ENCODE results near the gene GATAD1. TPM values are rescaled to one million over a fixed set of nuclear protein-coding genes. Genes with fewer than 3 reads are reported as not detected.
"Not testable (repeated sequence)": the region's sequence is repeated elsewhere in the genome, so short reads cannot be mapped to it uniquely, and the experiment has no call there.

The GATAD1 gene
- total RNA-seq: 10 to 100 TPM; 33.8 to 35.5 TPM

DNA sequence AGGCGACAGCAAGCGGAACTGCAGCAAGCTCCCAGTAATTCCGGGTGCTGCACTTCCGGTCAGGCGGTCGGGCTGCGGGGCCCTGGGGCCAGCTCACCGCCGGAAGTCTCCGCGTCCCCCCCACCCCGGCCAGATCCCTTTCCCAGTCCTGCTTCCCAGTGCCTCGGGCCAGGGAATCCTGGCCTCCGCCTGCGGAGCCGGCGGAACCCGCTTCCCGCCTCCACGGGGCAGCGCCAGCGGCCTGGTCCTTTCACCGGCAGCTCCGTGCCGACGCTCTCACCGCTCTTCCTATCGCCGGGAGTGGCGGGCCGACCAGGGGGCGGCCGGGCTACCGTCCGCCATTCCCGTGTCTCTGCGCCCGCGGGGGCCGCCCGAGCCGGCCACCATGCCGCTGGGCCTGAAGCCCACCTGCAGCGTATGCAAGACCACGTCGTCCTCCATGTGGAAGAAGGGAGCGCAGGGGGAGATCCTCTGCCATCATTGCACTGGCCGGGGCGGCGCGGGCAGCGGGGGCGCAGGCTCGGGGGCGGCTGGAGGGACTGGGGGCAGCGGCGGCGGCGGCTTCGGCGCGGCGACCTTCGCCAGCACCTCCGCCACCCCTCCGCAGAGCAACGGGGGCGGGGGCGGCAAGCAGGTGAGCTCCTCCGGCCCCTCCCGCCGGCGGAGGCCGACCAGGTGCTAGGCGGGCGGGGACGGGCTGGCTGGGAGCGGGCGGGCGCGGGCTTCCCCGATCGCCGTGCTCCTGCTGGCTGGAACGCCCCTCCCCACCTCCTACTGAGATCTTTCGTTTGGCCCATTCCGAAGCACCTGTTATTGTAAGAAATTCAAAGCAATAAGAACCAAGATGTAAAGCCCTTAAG lies at the start of gene GATAD1:
Gene GATAD1, plus strand, starts transcription at position 138 of the 860 bp plus-strand sequence. Its CDS starts 248 bp downstream, at position 386.
- Mint-ChIP-seq H3K27me3 (ENCODE audit: low read depth) (no peaks in the 10 kb centered on the region), H3K27ac (peak within 1 kb of the TSS; percentile 84), H3K4me1 (ENCODE audit: low read depth) (peaks cover 18% of the 10 kb centered on the region), H3K9me3 (no peaks in the 10 kb centered on the region), H3K36me3 (ENCODE audit: insufficient read depth in 2 of 2) (peaks cover 2 to 7% of the 10 kb centered on the region in 2 donors), H3K4me3 (peak within 1 kb of the TSS; percentile 91 to 93)
- ATAC-seq (replicated peaks in 1 of 2) (peak; percentile 88 to 91), DNase-seq (peak; percentile 87 to 88)

DNA sequence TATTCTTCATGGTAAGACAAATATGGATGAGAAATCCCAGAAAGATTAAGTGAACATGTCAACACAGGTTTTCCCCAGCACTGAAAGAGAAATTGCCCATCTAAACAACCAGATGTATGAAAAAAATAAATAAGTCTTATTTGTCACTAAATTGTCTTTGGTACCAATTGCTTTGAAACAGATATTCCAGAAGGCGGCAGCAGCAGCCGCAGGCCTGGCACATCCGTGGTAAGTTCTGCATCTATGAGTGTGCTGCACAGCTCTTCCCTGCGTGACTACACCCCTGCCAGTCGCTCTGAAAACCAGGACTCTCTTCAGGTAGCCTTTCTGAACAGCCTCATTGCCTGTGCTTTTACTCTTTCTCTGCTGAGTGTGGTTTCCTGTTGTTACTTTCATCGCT lies 49.7 kb upstream of the GATAD1 start:
- peaks cover 3% of the 10 kb centered on the region for H3K4me1 Mint-ChIP-seq (ENCODE audit: low read depth)
- H3K27me3 Mint-ChIP-seq (ENCODE audit: low read depth): no peaks in the 10 kb centered on the region
- no peaks in the 10 kb centered on the region for H3K9me3 Mint-ChIP-seq
- ATAC-seq (replicated peaks in 1 of 2) (no peak), DNase-seq (no peak)
- peaks cover 3 to 5% of the 10 kb centered on the region in 2 donors for H3K36me3 Mint-ChIP-seq (ENCODE audit: insufficient read depth in 2 of 2)
- no peak overlapping the region for H3K4me3 Mint-ChIP-seq
- no peak overlapping the region for H3K27ac Mint-ChIP-seq

DNA sequence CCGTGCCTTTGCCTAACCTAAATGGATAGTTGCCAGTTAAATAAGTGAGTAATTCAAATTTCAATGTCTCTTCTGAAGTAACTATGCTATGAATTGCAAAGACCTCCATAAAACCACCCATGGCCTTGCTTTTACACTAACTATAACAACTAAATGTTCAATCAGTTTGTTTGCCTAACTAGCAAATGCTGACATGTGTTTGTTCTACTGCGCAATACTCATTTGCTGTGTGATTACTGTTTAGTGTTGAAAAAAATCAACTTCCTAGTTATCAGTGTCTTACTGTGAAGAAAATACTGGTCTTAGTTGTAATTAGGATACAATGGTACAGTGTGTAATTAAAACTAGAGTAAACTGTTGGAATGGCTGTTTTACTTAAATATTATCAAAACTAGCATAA lies 47.3 kb upstream of the GATAD1 start:
- ATAC-seq (replicated peaks in 1 of 2) (no peak), DNase-seq (no peak)
- Mint-ChIP-seq H3K27me3 (ENCODE audit: low read depth) (no peaks in the 10 kb centered on the region), H3K9me3 (no peaks in the 10 kb centered on the region), H3K27ac (no peak overlapping the region), H3K4me1 (ENCODE audit: low read depth) (peaks cover 21% of the 10 kb centered on the region), H3K4me3 (no peak overlapping the region), H3K36me3 (ENCODE audit: insufficient read depth in 2 of 2) (peaks cover 3 to 5% of the 10 kb centered on the region in 2 donors)

GRCh38 chr7:92402920-92403759 lies 44.1 kb upstream of the GATAD1 start:
- no peaks in the 10 kb centered on the region for H3K9me3 Mint-ChIP-seq
- peaks cover 3% of the 10 kb centered on the region in 2 donors for H3K36me3 Mint-ChIP-seq (ENCODE audit: insufficient read depth in 2 of 2)
- H3K27me3 Mint-ChIP-seq (ENCODE audit: low read depth): peaks cover 2% of the 10 kb centered on the region
- DNase-seq (no peak), ATAC-seq (replicated peaks in 1 of 2) (peak; percentile 47 to 77)
- peaks cover 21% of the 10 kb centered on the region for H3K4me1 Mint-ChIP-seq (ENCODE audit: low read depth)
- H3K27ac Mint-ChIP-seq: peak overlapping the region; percentile 63
- peak overlapping the region in 1 of 2 donors; percentile 43 for H3K4me3 Mint-ChIP-seq

- Mint-ChIP-seq H3K4me3 (peak overlapping the region in 1 of 2 donors; percentile 43), H3K27ac (peak overlapping the region; percentile 4), H3K4me1 (ENCODE audit: low read depth) (peaks cover 21% of the 10 kb centered on the region), H3K9me3 (no peaks in the 10 kb centered on the region), H3K36me3 (ENCODE audit: insufficient read depth in 2 of 2) (peaks cover 0 to under 1% of the 10 kb centered on the region in 2 donors), H3K27me3 (ENCODE audit: low read depth) (peaks cover 7% of the 10 kb centered on the region)
- DNase-seq (no peak), ATAC-seq (replicated peaks in 1 of 2) (no peak)
These were observed 43.6 kb upstream of the GATAD1 start for GRCh38 chr7:92403760-92404074.

- H3K36me3 Mint-ChIP-seq (ENCODE audit: insufficient read depth in 2 of 2): no peaks in the 10 kb centered on the region
- peak; percentile 54 to 64 for DNase-seq
- peaks cover 21% of the 10 kb centered on the region for H3K4me1 Mint-ChIP-seq (ENCODE audit: low read depth)
- no peaks in the 10 kb centered on the region for H3K9me3 Mint-ChIP-seq
- H3K27ac Mint-ChIP-seq: peak overlapping the region; percentile 2
- ATAC-seq (replicated peaks in 1 of 2): peak; percentile 80 to 81
- H3K27me3 Mint-ChIP-seq (ENCODE audit: low read depth): peaks cover 7% of the 10 kb centered on the region
- peak overlapping the region in 1 of 2 donors; percentile 43 for H3K4me3 Mint-ChIP-seq
These were observed 43.1 kb upstream of the GATAD1 start for GRCh38 chr7:92404170-92404614.

- H3K27me3 Mint-ChIP-seq (ENCODE audit: low read depth): peaks cover 24% of the 10 kb centered on the region
- H3K9me3 Mint-ChIP-seq: peaks cover 2 to 3% of the 10 kb centered on the region in 2 donors
- ATAC-seq (replicated peaks in 1 of 2): no peak
- no peak overlapping the region for H3K27ac Mint-ChIP-seq
- H3K4me1 Mint-ChIP-seq (ENCODE audit: low read depth): peaks cover 2% of the 10 kb centered on the region
- no peaks in the 10 kb centered on the region for H3K36me3 Mint-ChIP-seq (ENCODE audit: insufficient read depth in 2 of 2)
- H3K4me3 Mint-ChIP-seq: no peak overlapping the region
- DNase-seq: no peak
These were observed 37.9 kb upstream of the GATAD1 start for GRCh38 chr7:92409357-92409756.

GRCh38 chr7:92410162-92410561 lies 37.1 kb upstream of the GATAD1 start:
- not testable (repeated sequence) for H3K4me1 Mint-ChIP-seq (ENCODE audit: low read depth); H3K4me3 Mint-ChIP-seq; ATAC-seq (replicated peaks in 1 of 2); H3K27ac Mint-ChIP-seq; H3K36me3 Mint-ChIP-seq (ENCODE audit: insufficient read depth in 2 of 2); H3K9me3 Mint-ChIP-seq; DNase-seq
- H3K27me3 Mint-ChIP-seq (ENCODE audit: low read depth): peaks cover 24% of the 10 kb centered on the region

DNA sequence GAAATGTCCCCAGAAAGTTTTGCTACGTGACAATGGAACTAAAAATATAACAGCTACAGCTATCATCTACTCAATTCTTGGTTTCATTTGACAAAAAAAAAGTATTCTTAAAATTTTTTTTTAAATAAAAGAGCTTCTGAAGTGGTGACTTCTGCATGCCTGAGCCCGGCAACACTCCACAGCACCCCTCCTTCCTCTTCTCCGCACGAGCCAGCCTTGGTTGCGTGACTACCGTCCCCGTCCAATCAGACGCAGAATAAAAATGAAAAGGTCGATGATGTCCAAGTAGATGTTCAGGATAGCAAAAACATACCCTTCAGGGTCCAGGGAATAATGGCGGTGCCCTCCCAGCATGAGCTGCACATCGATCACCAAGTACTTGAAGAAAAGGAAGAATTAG lies 34.5 kb upstream of the GATAD1 start:
- Mint-ChIP-seq H3K27ac (no peak overlapping the region), H3K9me3 (peaks cover 2 to 3% of the 10 kb centered on the region in 2 donors), H3K4me3 (no peak overlapping the region), H3K4me1 (ENCODE audit: low read depth) (no peaks in the 10 kb centered on the region), H3K36me3 (ENCODE audit: insufficient read depth in 2 of 2) (no peaks in the 10 kb centered on the region), H3K27me3 (ENCODE audit: low read depth) (peaks cover 24% of the 10 kb centered on the region)
- DNase-seq: no peak
- ATAC-seq (replicated peaks in 1 of 2): no peak

- ATAC-seq (replicated peaks in 1 of 2) (no peak), DNase-seq (no peak)
- H3K27me3 Mint-ChIP-seq (ENCODE audit: low read depth): peaks cover 19% of the 10 kb centered on the region
- H3K4me1 Mint-ChIP-seq (ENCODE audit: low read depth): no peaks in the 10 kb centered on the region
- H3K4me3 Mint-ChIP-seq: no peak overlapping the region
- no peak overlapping the region for H3K27ac Mint-ChIP-seq
- H3K36me3 Mint-ChIP-seq (ENCODE audit: insufficient read depth in 2 of 2): no peaks in the 10 kb centered on the region
- H3K9me3 Mint-ChIP-seq: peaks cover 2 to 3% of the 10 kb centered on the region in 2 donors
These were observed 33.7 kb upstream of the GATAD1 start for GRCh38 chr7:92413550-92413949.

DNA sequence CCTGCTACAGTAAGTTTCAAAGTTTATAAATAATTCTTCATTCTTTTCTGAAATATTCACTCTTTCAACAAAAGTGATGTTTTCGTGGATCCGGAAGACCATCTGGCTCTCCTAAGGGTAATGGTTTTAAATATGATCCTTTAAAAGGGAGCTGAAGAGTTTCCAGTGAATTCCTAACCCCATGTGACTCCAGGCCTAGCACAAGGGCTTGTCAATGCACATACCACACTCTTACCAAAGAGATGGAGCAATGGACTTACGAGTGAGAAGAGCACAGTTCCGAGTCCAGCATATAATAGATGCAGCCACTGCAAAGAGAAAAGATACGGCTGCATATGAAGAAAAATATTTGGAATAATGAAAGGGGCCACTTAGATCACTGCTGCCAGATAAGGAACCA lies 32.1 kb upstream of the GATAD1 start:
- Mint-ChIP-seq H3K4me3 (no peak overlapping the region), H3K27me3 (ENCODE audit: low read depth) (peaks cover 18% of the 10 kb centered on the region), H3K9me3 (no peaks in the 10 kb centered on the region), H3K36me3 (ENCODE audit: insufficient read depth in 2 of 2) (no peaks in the 10 kb centered on the region), H3K27ac (no peak overlapping the region), H3K4me1 (ENCODE audit: low read depth) (no peaks in the 10 kb centered on the region)
- ATAC-seq (replicated peaks in 1 of 2) (no peak), DNase-seq (no peak)

GRCh38 chr7:92417913-92418312 lies 29.4 kb upstream of the GATAD1 start:
- Mint-ChIP-seq H3K27me3 (ENCODE audit: low read depth) (peaks cover 10% of the 10 kb centered on the region), H3K27ac (no peak overlapping the region), H3K9me3 (no peaks in the 10 kb centered on the region), H3K36me3 (ENCODE audit: insufficient read depth in 2 of 2) (no peaks in the 10 kb centered on the region), H3K4me3 (no peak overlapping the region), H3K4me1 (ENCODE audit: low read depth) (no peaks in the 10 kb centered on the region)
- no peak for DNase-seq
- no peak for ATAC-seq (replicated peaks in 1 of 2)

Data from activated T-cell treated with anti-CD3 and anti-CD28 coated beads, Interleukin-2, amount 50 U/mL, for 72 hours (primary cell).